Neural progenitor cell (in vitro differentiated cells): ENCODE results near the gene MAP6D1. TPM values are rescaled to one million over a fixed set of nuclear protein-coding genes. Genes with fewer than 3 reads are reported as not detected.

Source experiments
- DNase-seq: peaks from one replicate; pipeline ENCODE4 v3.0.0-alpha.2; 2016; ENCODE audit warnings: low spot score
- H2AFZ ChIP-seq: fragments of 200-600 bp; sonication (generic); replicated peaks from 2 replicates; pipeline ENCODE4 v1.6.1; 2016; ENCODE audit warnings: antibody characterized with exemption
- H3F3A ChIP-seq: fragments of 200-600 bp; sonication (generic); 2 replicates; pipeline ENCODE4 v1.6.1; 2016; ENCODE audit warnings: antibody characterized with exemption, low read depth
- H3K27ac ChIP-seq: fragments of 200-600 bp; sonication (generic); 2 replicates; pipeline ENCODE4 v1.5.1; 2016; ENCODE audit warnings: mild to moderate bottlenecking
- H3K27me3 ChIP-seq: fragments of 200-600 bp; sonication (generic); 2 replicates; pipeline ENCODE4 v1.6.1; 2016; ENCODE audit warnings: mild to moderate bottlenecking, moderate library complexity
- H3K36me3 ChIP-seq: fragments of 200-600 bp; sonication (generic); 2 replicates; pipeline ENCODE4 v1.5.1; 2016
- H3K4me1 ChIP-seq: fragments of 200-600 bp; sonication (generic); 2 replicates; pipeline ENCODE4 v1.6.1; 2016; ENCODE audit warnings: mixed run types
- H3K4me2 ChIP-seq: fragments of 200-600 bp; sonication (generic); 2 replicates; pipeline ENCODE4 v1.6.1; 2016
- H3K4me3 ChIP-seq: fragments of 200-600 bp; sonication (generic); 2 replicates; pipeline ENCODE4 v1.5.1; 2016
- H3K79me2 ChIP-seq: fragments of 200-600 bp; sonication (generic); 2 replicates; pipeline ENCODE4 v1.6.1; 2016; ENCODE audit warnings: low read depth
- H3K9ac ChIP-seq: fragments of 200-600 bp; sonication (generic); 2 replicates; pipeline ENCODE4 v1.6.1; 2016
- H3K9me3 ChIP-seq: fragments of 200-600 bp; sonication (generic); 2 replicates; pipeline ENCODE4 v1.5.1; 2016; ENCODE audit warnings: low read depth
- H4K20me1 ChIP-seq: fragments of 200-600 bp; sonication (generic); 2 replicates; pipeline ENCODE4 v1.6.1; 2016; ENCODE audit warnings: low read depth
- H3K27ac Mint-ChIP-seq: 3 replicates; pipeline ENCODE4 v1.8.0; 2021; ENCODE audit warnings: mixed read lengths
- H3K27me3 Mint-ChIP-seq: 2 replicates; pipeline ENCODE4 v1.8.0; 2022; ENCODE audit warnings: low read depth, mild to moderate bottlenecking, inconsistent platforms, moderate library complexity, mixed read lengths; ENCODE audit not compliant: insufficient read depth
- H3K36me3 Mint-ChIP-seq: 3 replicates; pipeline ENCODE4 v1.8.0; 2021; ENCODE audit warnings: mixed read lengths
- H3K4me1 Mint-ChIP-seq: 3 replicates; pipeline ENCODE4 v1.8.0; 2021; ENCODE audit warnings: mixed read lengths
- H3K4me3 Mint-ChIP-seq: 3 replicates; pipeline ENCODE4 v1.8.0; 2021; ENCODE audit warnings: mild to moderate bottlenecking, moderate library complexity, mixed read lengths
- H3K9me3 Mint-ChIP-seq: 3 replicates; pipeline ENCODE4 v1.8.0; 2020; ENCODE audit warnings: mixed read lengths
- EZH2 ChIP-seq: fragments of 200-600 bp; sonication (generic); IDR thresholded peaks from 2 replicates; pipeline ENCODE4 v1.6.1; 2017; ENCODE audit warnings: antibody characterized with exemption, mild to moderate bottlenecking, moderate library complexity
- EZH2phosphoT487 ChIP-seq: fragments of 200-600 bp; sonication (generic); IDR thresholded peaks from 2 replicates; pipeline ENCODE4 v1.6.1; 2017; ENCODE audit warnings: antibody characterized with exemption
- total RNA-seq: library from RNA; depleted of rRNA; stranded (reverse); fragments of >200 nt; gene quantifications from 2 replicates; pipeline ENCODE4 v1.2.3, GENCODE V29; 2015; ENCODE audit warnings: low replicate concordance
- TF ChIP-seq, protein P1 (sequence below): fragments of 200-600 bp; sonication (generic); IDR thresholded peaks from 2 replicates; pipeline ENCODE4 v1.5.1; 2017; ENCODE audit warnings: antibody characterized with exemption, mild to moderate bottlenecking

MAP6D1 gene
- total RNA-seq, result 3.5 and 12.4 TPM in 2 replicates

DNA sequence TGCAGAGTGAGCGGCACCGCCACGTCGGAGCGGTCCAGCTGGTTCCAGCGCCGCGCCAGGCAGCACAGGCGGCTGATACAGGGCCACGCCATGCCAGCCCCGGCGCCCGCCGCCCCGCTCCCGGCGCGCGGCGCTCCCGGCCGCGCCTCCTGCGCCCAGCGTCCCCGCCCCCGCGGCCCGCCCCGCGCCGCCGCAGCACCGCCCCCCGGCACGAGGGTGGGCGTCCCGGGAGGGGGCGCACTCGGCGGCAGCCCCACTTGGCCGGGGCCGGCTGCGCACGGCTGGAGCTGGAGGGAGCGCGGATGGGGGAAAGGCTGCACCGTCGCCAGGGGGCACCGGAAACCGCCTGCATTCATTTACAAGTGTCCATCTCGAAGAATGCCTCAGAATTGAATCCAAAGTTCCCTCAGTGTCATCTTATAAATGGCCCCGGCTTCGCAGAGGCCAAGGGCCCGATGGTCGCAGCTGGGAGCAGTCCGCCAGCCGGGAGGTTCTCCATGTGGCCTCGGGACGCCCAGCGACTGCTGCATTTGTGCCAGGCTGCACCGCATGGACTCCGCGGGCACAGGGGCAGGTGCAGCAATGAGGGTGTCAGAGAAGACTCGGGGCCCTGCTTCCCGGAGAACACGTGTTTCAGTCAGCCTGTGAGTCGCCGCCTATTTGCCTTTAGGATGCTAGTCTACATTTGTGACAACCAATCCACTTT is at the start of gene MAP6D1:
TSS of gene MAP6D1 (minus strand) at position 122 of the 706 bp plus-strand sequence. CDS start at position 92, 30 bp downstream.
- Histone ChIP-seq H3K9ac (no peak within 1 kb of the TSS), H4K20me1 (peaks cover 25% of the 10 kb centered on the region), H3K27ac (no peak within 1 kb of the TSS), H2AFZ (peak within 1 kb of the TSS; percentile 92), H3F3A (peaks cover 41% of the 10 kb centered on the region), H3K27me3 (peaks cover 16% of the 10 kb centered on the region), H3K79me2 (no peaks in the 10 kb centered on the region), H3K9me3 (no peaks in the 10 kb centered on the region), H3K4me1 (peaks cover 15% of the 10 kb centered on the region), H3K36me3 (no peaks in the 10 kb centered on the region), H3K4me3 (peak within 1 kb of the TSS; percentile 72), H3K4me2 (peak within 1 kb of the TSS; percentile 92)
- Mint-ChIP-seq H3K27ac (no peak within 1 kb of the TSS), H3K4me1 (peaks cover 15% of the 10 kb centered on the region), H3K27me3 (peaks cover 4% of the 10 kb centered on the region), H3K9me3 (no peaks in the 10 kb centered on the region), H3K36me3 (peaks cover 4% of the 10 kb centered on the region), H3K4me3 (peak within 1 kb of the TSS; percentile 84)
- peak; percentile 90 for DNase-seq
- TF ChIP-seq EZH2phosphoT487 (no peak), EZH2 (no peak)
- TF ChIP-seq, protein P1, sequence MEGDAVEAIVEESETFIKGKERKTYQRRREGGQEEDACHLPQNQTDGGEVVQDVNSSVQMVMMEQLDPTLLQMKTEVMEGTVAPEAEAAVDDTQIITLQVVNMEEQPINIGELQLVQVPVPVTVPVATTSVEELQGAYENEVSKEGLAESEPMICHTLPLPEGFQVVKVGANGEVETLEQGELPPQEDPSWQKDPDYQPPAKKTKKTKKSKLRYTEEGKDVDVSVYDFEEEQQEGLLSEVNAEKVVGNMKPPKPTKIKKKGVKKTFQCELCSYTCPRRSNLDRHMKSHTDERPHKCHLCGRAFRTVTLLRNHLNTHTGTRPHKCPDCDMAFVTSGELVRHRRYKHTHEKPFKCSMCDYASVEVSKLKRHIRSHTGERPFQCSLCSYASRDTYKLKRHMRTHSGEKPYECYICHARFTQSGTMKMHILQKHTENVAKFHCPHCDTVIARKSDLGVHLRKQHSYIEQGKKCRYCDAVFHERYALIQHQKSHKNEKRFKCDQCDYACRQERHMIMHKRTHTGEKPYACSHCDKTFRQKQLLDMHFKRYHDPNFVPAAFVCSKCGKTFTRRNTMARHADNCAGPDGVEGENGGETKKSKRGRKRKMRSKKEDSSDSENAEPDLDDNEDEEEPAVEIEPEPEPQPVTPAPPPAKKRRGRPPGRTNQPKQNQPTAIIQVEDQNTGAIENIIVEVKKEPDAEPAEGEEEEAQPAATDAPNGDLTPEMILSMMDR, result peak; percentile 60

DNA sequence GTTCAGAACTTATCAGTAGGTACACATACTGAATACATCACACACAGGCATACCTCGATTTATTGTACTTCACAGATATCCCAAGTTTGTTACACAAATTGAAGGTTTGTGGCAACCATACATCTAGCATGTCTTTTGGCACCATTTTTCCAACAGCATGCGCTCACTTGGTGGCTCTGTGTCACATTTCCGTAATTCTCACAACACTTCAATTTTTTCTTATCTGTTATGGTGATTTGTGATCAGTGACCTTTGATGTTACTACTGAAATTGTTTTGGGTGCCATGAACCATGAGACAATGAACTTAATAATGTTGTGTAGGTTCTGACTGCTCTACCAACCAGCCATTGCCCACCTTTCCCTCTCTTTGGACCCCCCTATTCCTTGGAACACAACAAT is 48.5 kb upstream of the MAP6D1 start:
- DNase-seq, result no peak
- Histone ChIP-seq H3K27me3 (no peaks in the 10 kb centered on the region), H3K27ac (no peak overlapping the region), H3K9me3 (no peaks in the 10 kb centered on the region), H3K36me3 (no peaks in the 10 kb centered on the region), H3K4me2 (no peak overlapping the region), H3K4me3 (no peak overlapping the region), H3K9ac (no peak overlapping the region), H4K20me1 (peaks cover 49% of the 10 kb centered on the region), H3K4me1 (no peaks in the 10 kb centered on the region), H3K79me2 (peaks cover 100% of the 10 kb centered on the region), H3F3A (no peaks in the 10 kb centered on the region), H2AFZ (no peak overlapping the region)
- no peak overlapping the region for H3K27ac Mint-ChIP-seq
- no peak overlapping the region for H3K4me3 Mint-ChIP-seq
- peaks cover 7% of the 10 kb centered on the region for H3K36me3 Mint-ChIP-seq
- H3K27me3 Mint-ChIP-seq, result peaks cover 2% of the 10 kb centered on the region
- TF ChIP-seq EZH2, result no peak
- no peak for TF ChIP-seq EZH2phosphoT487
- TF ChIP-seq, protein P1, result no peak
- no peaks in the 10 kb centered on the region for H3K9me3 Mint-ChIP-seq
- no peaks in the 10 kb centered on the region for H3K4me1 Mint-ChIP-seq

DNA sequence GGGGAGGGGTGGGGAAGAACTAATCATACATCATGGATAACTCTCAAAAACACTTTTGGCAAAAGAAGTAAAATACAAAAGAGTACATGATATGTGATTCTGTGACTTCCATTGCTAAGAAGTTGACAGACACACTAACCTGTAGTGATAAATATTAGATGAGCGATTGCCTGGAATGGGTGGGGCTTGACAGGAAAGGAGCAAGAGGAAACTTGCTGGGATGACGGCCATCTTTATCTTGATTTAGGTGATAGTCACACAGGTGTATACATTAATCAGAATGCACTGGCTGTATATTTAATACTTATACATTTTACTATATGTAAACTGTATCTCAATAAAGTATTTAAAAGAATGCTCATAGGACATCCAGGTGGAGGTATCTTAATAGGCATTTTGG is 46.2 kb upstream of the MAP6D1 start:
- Mint-ChIP-seq H3K9me3 (no peaks in the 10 kb centered on the region), H3K4me3 (no peak overlapping the region), H3K36me3 (peaks cover 3% of the 10 kb centered on the region), H3K4me1 (no peaks in the 10 kb centered on the region), H3K27me3 (peaks cover 2% of the 10 kb centered on the region), H3K27ac (no peak overlapping the region)
- H3K4me1 ChIP-seq, result no peaks in the 10 kb centered on the region
- peaks cover 92% of the 10 kb centered on the region for H3K79me2 ChIP-seq
- H3K4me2 ChIP-seq, result no peak overlapping the region
- no peak overlapping the region for H3K27ac ChIP-seq
- peaks cover under 1% of the 10 kb centered on the region for H3K36me3 ChIP-seq
- H4K20me1 ChIP-seq, result peaks cover 36% of the 10 kb centered on the region
- H3K4me3 ChIP-seq, result no peak overlapping the region
- no peaks in the 10 kb centered on the region for H3F3A ChIP-seq
- H3K9me3 ChIP-seq, result no peaks in the 10 kb centered on the region
- DNase-seq, result no peak
- no peak overlapping the region for H3K9ac ChIP-seq
- TF ChIP-seq EZH2 (no peak), EZH2phosphoT487 (no peak)
- H3K27me3 ChIP-seq, result no peaks in the 10 kb centered on the region
- H2AFZ ChIP-seq, result no peak overlapping the region

DNA sequence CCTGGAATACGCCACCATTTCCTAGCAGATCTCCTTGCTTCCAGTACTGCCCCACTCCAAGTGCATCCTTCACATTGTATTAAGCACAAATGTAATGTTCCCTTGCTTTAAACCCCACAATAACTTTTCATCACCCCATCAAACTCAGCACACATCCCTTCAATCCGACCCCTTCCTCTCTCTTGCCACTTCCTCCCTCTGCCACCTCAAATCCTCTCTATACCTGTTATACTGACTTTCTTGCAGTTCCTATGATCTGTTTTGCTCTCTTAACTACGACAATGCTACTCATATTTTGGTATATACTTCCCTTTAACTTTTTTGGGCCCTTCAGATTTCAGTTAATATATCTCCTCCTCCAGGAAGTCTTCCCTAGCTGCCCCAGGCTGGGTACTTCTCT is 45.2 kb upstream of the MAP6D1 start:
- Histone ChIP-seq H3K79me2 (peaks cover 84% of the 10 kb centered on the region), H3K27me3 (no peaks in the 10 kb centered on the region), H3K9me3 (no peaks in the 10 kb centered on the region), H3K4me1 (no peaks in the 10 kb centered on the region), H3K27ac (no peak overlapping the region), H3K9ac (no peak overlapping the region), H3K4me2 (no peak overlapping the region), H3F3A (no peaks in the 10 kb centered on the region), H3K36me3 (peaks cover 8% of the 10 kb centered on the region), H4K20me1 (peaks cover 30% of the 10 kb centered on the region), H3K4me3 (no peak overlapping the region), H2AFZ (no peak overlapping the region)
- Mint-ChIP-seq H3K36me3 (peaks cover 8% of the 10 kb centered on the region), H3K27me3 (no peaks in the 10 kb centered on the region), H3K4me3 (no peak overlapping the region), H3K4me1 (no peaks in the 10 kb centered on the region), H3K27ac (no peak overlapping the region), H3K9me3 (no peaks in the 10 kb centered on the region)
- no peak for TF ChIP-seq EZH2phosphoT487
- no peak for TF ChIP-seq EZH2
- TF ChIP-seq, protein P1, result no peak
- no peak for DNase-seq
